Type B pancreatic cell (in vitro differentiated cells): ENCODE measurements around the gene R3HDM2. TPM values are rescaled to one million over a fixed set of nuclear protein-coding genes. Genes with fewer than 3 reads are reported as not detected.
"Not testable (repeated sequence)": the region's sequence is repeated elsewhere in the genome, so short reads cannot be mapped to it uniquely, and the experiment has no call there.

Experiments
- DNase-seq: peaks from one replicate; pipeline ENCODE4 v3.0.0; 2021; ENCODE audit warnings: mixed read lengths; ENCODE audit not compliant: unreplicated experiment; ENCODE audit errors: extremely low spot score
- H3K27ac Mint-ChIP-seq: 2 replicates; pipeline ENCODE4 v1.8.0; 2021; ENCODE audit warnings: mild to moderate bottlenecking, mixed read lengths
- H3K27me3 Mint-ChIP-seq: 2 replicates; pipeline ENCODE4 v1.8.0; 2021; ENCODE audit warnings: mixed read lengths
- H3K36me3 Mint-ChIP-seq: 2 replicates; pipeline ENCODE4 v1.8.0; 2021; ENCODE audit warnings: mixed read lengths
- H3K4me1 Mint-ChIP-seq: one replicate; pipeline ENCODE4 v1.8.0; 2021; ENCODE audit warnings: mixed read lengths; ENCODE audit not compliant: unreplicated experiment
- H3K4me3 Mint-ChIP-seq: 2 replicates; pipeline ENCODE4 v1.8.0; 2021; ENCODE audit warnings: mild to moderate bottlenecking, mixed read lengths
- H3K9me3 Mint-ChIP-seq: 2 replicates; pipeline ENCODE4 v1.8.0; 2021; ENCODE audit warnings: mixed read lengths
- total RNA-seq: library from RNA; stranded (reverse); gene quantifications from 2 replicates; pipeline ENCODE4 v1.2.1, GENCODE V29; 2021; ENCODE audit warnings: low replicate concordance
- TF ChIP-seq, protein P1 (sequence below): fragments of 200-600 bp; sonication (generic); conservative IDR thresholded peaks from 2 replicates; pipeline ENCODE4 v1.5.0; 2021; ENCODE audit warnings: antibody characterized with exemption, mild to moderate bottlenecking

R3HDM2 gene
- total RNA-seq, 1 donor from 2014 or later: 59.0 TPM

DNA sequence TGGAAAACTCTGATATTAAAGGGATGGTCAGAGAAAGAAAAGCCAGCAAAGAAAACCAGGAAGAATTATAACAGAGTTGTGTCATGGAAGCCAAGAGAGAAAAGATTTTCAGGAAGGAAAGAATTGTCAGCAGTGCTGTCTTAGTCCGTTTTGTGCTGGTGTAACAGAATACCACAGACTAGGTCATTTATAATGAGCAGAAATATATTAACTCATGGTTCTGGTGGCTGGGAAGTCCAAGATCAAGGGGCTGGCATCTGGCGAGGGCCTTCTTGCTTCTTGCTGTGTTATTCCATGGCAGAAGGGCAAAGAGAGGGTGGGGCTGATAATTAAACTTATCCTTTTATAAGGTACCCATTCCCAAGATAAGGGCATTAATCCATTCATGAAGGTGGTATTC is 17.8 kb upstream of the R3HDM2 start:
- Mint-ChIP-seq H3K4me1 (peaks cover 5% of the 10 kb centered on the region), H3K27me3 (no peaks in the 10 kb centered on the region), H3K4me3 (no peak overlapping the region), H3K9me3 (peaks cover 4% of the 10 kb centered on the region), H3K27ac (no peak overlapping the region), H3K36me3 (no peaks in the 10 kb centered on the region)
- DNase-seq: no peak
- TF ChIP-seq, protein P1, sequence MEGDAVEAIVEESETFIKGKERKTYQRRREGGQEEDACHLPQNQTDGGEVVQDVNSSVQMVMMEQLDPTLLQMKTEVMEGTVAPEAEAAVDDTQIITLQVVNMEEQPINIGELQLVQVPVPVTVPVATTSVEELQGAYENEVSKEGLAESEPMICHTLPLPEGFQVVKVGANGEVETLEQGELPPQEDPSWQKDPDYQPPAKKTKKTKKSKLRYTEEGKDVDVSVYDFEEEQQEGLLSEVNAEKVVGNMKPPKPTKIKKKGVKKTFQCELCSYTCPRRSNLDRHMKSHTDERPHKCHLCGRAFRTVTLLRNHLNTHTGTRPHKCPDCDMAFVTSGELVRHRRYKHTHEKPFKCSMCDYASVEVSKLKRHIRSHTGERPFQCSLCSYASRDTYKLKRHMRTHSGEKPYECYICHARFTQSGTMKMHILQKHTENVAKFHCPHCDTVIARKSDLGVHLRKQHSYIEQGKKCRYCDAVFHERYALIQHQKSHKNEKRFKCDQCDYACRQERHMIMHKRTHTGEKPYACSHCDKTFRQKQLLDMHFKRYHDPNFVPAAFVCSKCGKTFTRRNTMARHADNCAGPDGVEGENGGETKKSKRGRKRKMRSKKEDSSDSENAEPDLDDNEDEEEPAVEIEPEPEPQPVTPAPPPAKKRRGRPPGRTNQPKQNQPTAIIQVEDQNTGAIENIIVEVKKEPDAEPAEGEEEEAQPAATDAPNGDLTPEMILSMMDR: no peak

DNA sequence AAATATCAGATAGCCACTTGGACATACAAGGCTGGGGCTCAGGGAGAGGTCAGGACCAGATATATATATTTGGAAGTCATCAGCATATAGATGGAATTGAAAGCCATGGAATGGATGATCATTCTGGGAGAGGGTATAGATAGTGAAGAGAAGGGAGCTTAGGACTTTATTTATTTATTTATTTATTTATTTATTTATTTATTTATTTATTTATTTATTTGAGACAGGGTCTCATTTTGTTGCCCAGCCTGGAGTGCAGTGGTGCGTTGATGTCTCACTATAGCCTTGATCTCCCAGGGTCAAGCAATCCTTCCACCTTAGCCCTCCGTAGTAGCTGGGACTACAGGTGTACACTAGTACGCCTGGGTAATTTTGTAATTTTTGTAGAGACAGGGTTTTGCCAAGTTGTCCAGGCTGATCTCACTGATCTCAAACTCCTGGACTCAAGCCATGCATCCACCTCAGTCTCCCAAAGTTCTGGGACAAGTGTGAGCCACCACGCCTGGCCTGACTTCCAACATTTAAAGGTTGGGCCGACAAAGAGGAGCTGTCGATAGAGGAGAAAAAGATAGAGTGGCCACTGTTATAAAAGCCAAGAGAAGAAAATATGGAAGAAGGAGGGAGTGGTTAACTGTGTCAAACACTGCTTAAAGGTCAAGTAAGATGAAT is 15.6 kb upstream of the R3HDM2 start:
- TF ChIP-seq, protein P1: no peak
- no peaks in the 10 kb centered on the region for H3K4me1 Mint-ChIP-seq

DNA sequence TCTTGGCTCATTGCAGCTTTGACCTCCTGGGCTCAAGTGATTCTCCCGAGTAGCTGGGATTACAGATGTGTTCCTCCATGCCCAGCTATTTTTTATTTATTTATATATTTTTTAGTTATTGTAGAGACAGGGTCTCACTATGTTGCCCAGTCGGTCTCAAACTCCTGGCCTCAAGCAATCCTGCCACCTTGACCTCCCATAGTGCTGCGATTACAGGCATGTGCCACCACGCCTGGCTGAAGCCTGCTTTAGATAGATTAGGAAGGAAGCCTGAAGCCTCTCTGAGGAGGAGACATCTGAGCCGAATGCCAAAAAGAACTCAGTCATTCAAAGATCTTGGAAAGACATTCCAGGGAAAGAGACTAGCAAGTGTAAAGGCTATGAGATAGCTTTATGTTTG is 13.9 kb upstream of the R3HDM2 start:
- no peak for DNase-seq
- TF ChIP-seq, protein P1: no peak
- Mint-ChIP-seq H3K36me3 (no peaks in the 10 kb centered on the region), H3K4me3 (no peak overlapping the region), H3K27ac (no peak overlapping the region), H3K27me3 (no peaks in the 10 kb centered on the region), H3K4me1 (no peaks in the 10 kb centered on the region), H3K9me3 (peaks cover 4% of the 10 kb centered on the region)

More for the DNA sequence above, 15.6 kb upstream of the R3HDM2 start:
- Mint-ChIP-seq H3K27ac (no peak overlapping the region), H3K36me3 (no peaks in the 10 kb centered on the region), H3K27me3 (no peaks in the 10 kb centered on the region), H3K9me3 (peaks cover 8% of the 10 kb centered on the region), H3K4me3 (no peak overlapping the region)
- DNase-seq: no peak

DNA sequence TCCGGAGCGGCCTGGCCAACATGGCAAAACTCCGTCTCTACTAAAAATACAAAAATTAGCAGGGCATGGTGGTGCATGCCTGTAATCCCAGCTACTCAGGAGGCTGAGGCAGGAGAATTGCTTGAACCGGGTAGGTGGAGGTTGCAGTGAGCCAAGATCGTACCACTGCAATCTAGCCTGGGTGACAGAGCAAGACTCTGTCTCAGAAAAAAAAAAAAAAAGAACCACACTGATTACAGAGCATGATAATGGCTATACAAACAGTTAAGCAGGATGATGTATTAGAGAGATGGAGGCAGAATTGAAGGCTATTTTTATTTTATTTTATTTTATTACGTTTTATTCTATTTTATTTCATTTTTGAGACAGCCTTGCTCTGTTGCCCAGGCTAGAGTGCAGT is 13.5 kb upstream of the R3HDM2 start:
- not testable (repeated sequence) for DNase-seq, H3K4me1 Mint-ChIP-seq, H3K4me3 Mint-ChIP-seq, H3K9me3 Mint-ChIP-seq, H3K27me3 Mint-ChIP-seq, H3K27ac Mint-ChIP-seq, H3K36me3 Mint-ChIP-seq

DNA sequence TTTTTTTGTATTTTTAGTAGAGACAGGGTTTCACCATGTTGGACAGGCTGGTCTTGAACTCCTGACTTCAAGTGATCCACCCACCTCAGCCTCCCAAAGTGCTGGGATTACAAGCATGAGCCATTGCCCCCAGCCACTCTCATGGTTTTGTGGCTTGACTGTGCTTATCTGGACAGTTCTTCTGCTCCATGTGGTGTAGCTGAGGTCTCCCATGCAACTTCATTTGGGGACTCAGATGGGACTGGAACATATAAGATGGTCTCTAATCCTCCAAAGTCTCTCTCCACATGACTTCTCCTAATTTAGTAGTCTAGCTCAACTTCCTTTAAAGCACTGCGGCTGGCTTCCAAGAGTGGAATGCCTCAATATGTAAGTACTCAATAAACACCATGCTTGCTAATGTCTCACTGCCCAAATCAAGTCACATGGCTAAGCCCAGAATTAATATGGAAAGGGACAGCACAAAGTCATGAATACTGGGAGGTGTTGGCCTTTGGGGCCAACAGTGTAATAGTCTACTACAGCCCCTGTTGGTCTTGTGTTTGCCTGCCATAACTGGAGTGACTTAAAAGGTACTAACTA is 11.1 kb upstream of the R3HDM2 start:
- no peaks in the 10 kb centered on the region for H3K27me3 Mint-ChIP-seq
- no peak overlapping the region for H3K4me3 Mint-ChIP-seq
- H3K36me3 Mint-ChIP-seq: no peaks in the 10 kb centered on the region
- H3K27ac Mint-ChIP-seq: no peak overlapping the region
- H3K9me3 Mint-ChIP-seq: peaks cover 4% of the 10 kb centered on the region
- DNase-seq: no peak
- TF ChIP-seq, protein P1: no peak
- no peaks in the 10 kb centered on the region for H3K4me1 Mint-ChIP-seq

DNA sequence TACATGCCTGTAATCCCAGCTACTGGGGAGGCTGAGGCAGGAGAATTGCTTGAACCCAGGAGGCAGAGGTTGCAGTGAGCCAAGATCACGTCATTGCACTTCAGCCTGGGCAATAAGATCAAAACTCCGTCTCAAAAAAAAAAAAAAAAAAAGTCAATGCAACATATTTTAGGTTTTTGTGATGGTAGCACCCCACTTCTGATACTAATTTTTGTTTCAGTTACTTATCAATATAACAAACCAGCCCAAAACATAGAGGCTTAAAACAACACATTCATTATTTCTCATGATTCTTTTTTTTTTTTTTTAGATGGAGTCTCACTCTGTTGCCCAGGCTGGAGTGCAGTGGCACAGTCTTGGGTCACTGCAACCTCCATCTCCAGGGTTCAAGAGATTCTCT is 10.6 kb upstream of the R3HDM2 start:
- not testable (repeated sequence) for H3K4me1 Mint-ChIP-seq, H3K9me3 Mint-ChIP-seq, H3K27ac Mint-ChIP-seq, H3K36me3 Mint-ChIP-seq, H3K27me3 Mint-ChIP-seq, DNase-seq, H3K4me3 Mint-ChIP-seq
